ENCODE measurements around the gene MMEL1.

GRCh38 chr1:2541619-2542245 lies 91.1 kb downstream of the MMEL1 start:
- no peak for TF ChIP-seq CTCF (IDR thresholded peaks at IDR 0.05)
- TF ChIP-seq POLR2A (IDR thresholded peaks at IDR 0.05), result no peak

Measured in right lobe of liver (tissue), 4 donors.